ENCODE results near the gene TMCO1.

The TMCO1 gene

GRCh38 chr1:165772739-165773138 lies 4.1 kb upstream of the TMCO1 start:
- Histone ChIP-seq H3K79me1 (ENCODE audit: low read length) (peaks cover 8% of the 10 kb centered on the region), H3K4me3 (ENCODE audit: low read depth, low read length) (no peak overlapping the region), H3K18ac (ENCODE audit: low read length) (no peak overlapping the region), H2AK5ac (ENCODE audit: low read length) (no peak overlapping the region), H3K23ac (ENCODE audit: low read length) (no peak overlapping the region), H3K14ac (ENCODE audit: low read length) (no peak overlapping the region), H2AFZ (ENCODE audit: insufficient read depth, low read length, poor library complexity) (no peak overlapping the region), H3K9ac (ENCODE audit: low read length) (no peak overlapping the region), H2BK5ac (ENCODE audit: low read depth, low read length, poor library complexity) (no peak overlapping the region), H3K36me3 (ENCODE audit: control insufficient read depth in 1 of 2, insufficient read depth in 2 of 2, low read length in 2 of 2) (peaks cover 3 to 4% of the 10 kb centered on the region in 2 experiments), H3K9me3 (ENCODE audit: insufficient read depth, low read depth, low read length) (no peaks in the 10 kb centered on the region), H4K12ac (ENCODE audit: low read depth, low read length) (no peak overlapping the region), H3K4me1 (ENCODE audit: control insufficient read depth in 1 of 2, insufficient read depth in 2 of 2, low read length in 2 of 2) (peaks cover 4 to 5% of the 10 kb centered on the region in 2 experiments), H3K4ac (ENCODE audit: low read depth, low read length) (no peak overlapping the region), H3K27me3 (ENCODE audit: insufficient read depth, low read length) (no peaks in the 10 kb centered on the region), H2BK12ac (ENCODE audit: low read length) (no peak overlapping the region), H4K91ac (ENCODE audit: low read depth, low read length) (no peak overlapping the region), H3K79me2 (ENCODE audit: control insufficient read depth, insufficient read depth, low read length, poor library complexity) (no peaks in the 10 kb centered on the region), H4K8ac (ENCODE audit: low read depth, low read length) (no peak overlapping the region), H2BK120ac (ENCODE audit: insufficient read depth, low read length, poor library complexity) (no peak overlapping the region), H3K27ac (ENCODE audit: low read depth, low read length) (no peak overlapping the region), H3K4me2 (ENCODE audit: low read length) (no peak overlapping the region)
- 100% methylated on average over 1 of the region's 3 CpGs for WGBS (ENCODE audit: extremely low coverage, insufficient coverage, insufficient read length)
- DNase-seq = no peak

- no peak overlapping the region for H3K4ac ChIP-seq (ENCODE audit: low read depth, low read length)
- no peak overlapping the region for H4K91ac ChIP-seq (ENCODE audit: low read depth, low read length)
- no peaks in the 10 kb centered on the region for H3K9me3 ChIP-seq (ENCODE audit: insufficient read depth, low read depth, low read length)
- H2AFZ ChIP-seq (ENCODE audit: insufficient read depth, low read length, poor library complexity) = no peak overlapping the region
- H2BK5ac ChIP-seq (ENCODE audit: low read depth, low read length, poor library complexity) = no peak overlapping the region
- no peak overlapping the region for H3K14ac ChIP-seq (ENCODE audit: low read length)
- H3K4me1 ChIP-seq (ENCODE audit: control insufficient read depth in 1 of 2, insufficient read depth in 2 of 2, low read length in 2 of 2) = no peaks in the 10 kb centered on the region
- no peak overlapping the region for H2AK5ac ChIP-seq (ENCODE audit: low read length)
- no peak overlapping the region for H3K9ac ChIP-seq (ENCODE audit: low read length)
- no peak overlapping the region for H3K4me2 ChIP-seq (ENCODE audit: low read length)
- no peak overlapping the region for H4K12ac ChIP-seq (ENCODE audit: low read depth, low read length)
- H3K4me3 ChIP-seq (ENCODE audit: low read depth, low read length) = no peak overlapping the region
- no peak for DNase-seq
- no CpG with 5 or more reads among the region's 1 CpG for WGBS (ENCODE audit: extremely low coverage, insufficient coverage, insufficient read length)
- H4K8ac ChIP-seq (ENCODE audit: low read depth, low read length) = no peak overlapping the region
- no peak overlapping the region for H3K27ac ChIP-seq (ENCODE audit: low read depth, low read length)
- no peak overlapping the region for H2BK12ac ChIP-seq (ENCODE audit: low read length)
- peaks cover 13 to 17% of the 10 kb centered on the region in 2 experiments for H3K36me3 ChIP-seq (ENCODE audit: control insufficient read depth in 1 of 2, insufficient read depth in 2 of 2, low read length in 2 of 2)
- H3K23ac ChIP-seq (ENCODE audit: low read length) = no peak overlapping the region
- H3K27me3 ChIP-seq (ENCODE audit: insufficient read depth, low read length) = no peaks in the 10 kb centered on the region
- no peak overlapping the region for H2BK120ac ChIP-seq (ENCODE audit: insufficient read depth, low read length, poor library complexity)
- H3K79me1 ChIP-seq (ENCODE audit: low read length) = peaks cover 8% of the 10 kb centered on the region
- no peak overlapping the region for H3K18ac ChIP-seq (ENCODE audit: low read length)
- H3K79me2 ChIP-seq (ENCODE audit: control insufficient read depth, insufficient read depth, low read length, poor library complexity) = no peaks in the 10 kb centered on the region
Observed at GRCh38 chr1:165764277-165764676, 4.4 kb downstream of the TMCO1 start.

- Histone ChIP-seq H3K27ac (ENCODE audit: low read depth, low read length) (no peak overlapping the region), H4K12ac (ENCODE audit: low read depth, low read length) (no peak overlapping the region)
- DNase-seq = no peak
Observed at GRCh38 chr1:165763442-165763841, 5.2 kb downstream of the TMCO1 start.

GRCh38 chr1:165762725-165763124 lies 5.9 kb downstream of the TMCO1 start:
- Histone ChIP-seq H3K9ac (ENCODE audit: low read length) (no peak overlapping the region), H3K27ac (ENCODE audit: low read depth, low read length) (no peak overlapping the region), H3K4me2 (ENCODE audit: low read length) (no peak overlapping the region), H2BK5ac (ENCODE audit: low read depth, low read length, poor library complexity) (no peak overlapping the region), H3K14ac (ENCODE audit: low read length) (no peak overlapping the region), H2BK120ac (ENCODE audit: insufficient read depth, low read length, poor library complexity) (no peak overlapping the region), H3K23ac (ENCODE audit: low read length) (no peak overlapping the region), H2AFZ (ENCODE audit: insufficient read depth, low read length, poor library complexity) (no peak overlapping the region), H3K18ac (ENCODE audit: low read length) (no peak overlapping the region), H2AK5ac (ENCODE audit: low read length) (no peak overlapping the region), H4K12ac (ENCODE audit: low read depth, low read length) (no peak overlapping the region), H4K91ac (ENCODE audit: low read depth, low read length) (no peak overlapping the region), H2BK12ac (ENCODE audit: low read length) (no peak overlapping the region), H3K4me3 (ENCODE audit: low read depth, low read length) (no peak overlapping the region), H3K36me3 (ENCODE audit: control insufficient read depth in 1 of 2, insufficient read depth in 2 of 2, low read length in 2 of 2) (peaks cover 12 to 22% of the 10 kb centered on the region in 2 experiments), H3K9me3 (ENCODE audit: insufficient read depth, low read depth, low read length) (no peaks in the 10 kb centered on the region), H3K79me2 (ENCODE audit: control insufficient read depth, insufficient read depth, low read length, poor library complexity) (no peaks in the 10 kb centered on the region), H3K79me1 (ENCODE audit: low read length) (no peaks in the 10 kb centered on the region), H3K4me1 (ENCODE audit: control insufficient read depth in 1 of 2, insufficient read depth in 2 of 2, low read length in 2 of 2) (no peaks in the 10 kb centered on the region), H3K27me3 (ENCODE audit: insufficient read depth, low read length) (no peaks in the 10 kb centered on the region), H3K4ac (ENCODE audit: low read depth, low read length) (no peak overlapping the region), H4K8ac (ENCODE audit: low read depth, low read length) (no peak overlapping the region)
- no peak for DNase-seq
- WGBS (ENCODE audit: extremely low coverage, insufficient coverage, insufficient read length) = no CpG with 5 or more reads among the region's 1 CpG

More at GRCh38 chr1:165763442-165763841, 5.2 kb downstream of the TMCO1 start:
- peaks cover 13 to 17% of the 10 kb centered on the region in 2 experiments for H3K36me3 ChIP-seq (ENCODE audit: control insufficient read depth in 1 of 2, insufficient read depth in 2 of 2, low read length in 2 of 2)
- no peak overlapping the region for H2BK120ac ChIP-seq (ENCODE audit: insufficient read depth, low read length, poor library complexity)
- no peaks in the 10 kb centered on the region for H3K27me3 ChIP-seq (ENCODE audit: insufficient read depth, low read length)
- no peak overlapping the region for H3K4ac ChIP-seq (ENCODE audit: low read depth, low read length)
- H3K4me3 ChIP-seq (ENCODE audit: low read depth, low read length) = no peak overlapping the region
- no peak overlapping the region for H2BK5ac ChIP-seq (ENCODE audit: low read depth, low read length, poor library complexity)
- H3K9ac ChIP-seq (ENCODE audit: low read length) = no peak overlapping the region
- no peaks in the 10 kb centered on the region for H3K4me1 ChIP-seq (ENCODE audit: control insufficient read depth in 1 of 2, insufficient read depth in 2 of 2, low read length in 2 of 2)
- H3K4me2 ChIP-seq (ENCODE audit: low read length) = no peak overlapping the region
- no peak overlapping the region for H2BK12ac ChIP-seq (ENCODE audit: low read length)
- no peak overlapping the region for H3K14ac ChIP-seq (ENCODE audit: low read length)
- no peaks in the 10 kb centered on the region for H3K79me2 ChIP-seq (ENCODE audit: control insufficient read depth, insufficient read depth, low read length, poor library complexity)
- H3K79me1 ChIP-seq (ENCODE audit: low read length) = peaks cover 2% of the 10 kb centered on the region
- no peaks in the 10 kb centered on the region for H3K9me3 ChIP-seq (ENCODE audit: insufficient read depth, low read depth, low read length)
- H2AFZ ChIP-seq (ENCODE audit: insufficient read depth, low read length, poor library complexity) = no peak overlapping the region
- no peak overlapping the region for H2AK5ac ChIP-seq (ENCODE audit: low read length)
- no peak overlapping the region for H3K18ac ChIP-seq (ENCODE audit: low read length)
- no peak overlapping the region for H4K8ac ChIP-seq (ENCODE audit: low read depth, low read length)
- WGBS (ENCODE audit: extremely low coverage, insufficient coverage, insufficient read length) = no CpG with 5 or more reads among the region's 2 CpGs
- H4K91ac ChIP-seq (ENCODE audit: low read depth, low read length) = no peak overlapping the region
- H3K23ac ChIP-seq (ENCODE audit: low read length) = no peak overlapping the region
